Activated naive CD4-positive, alpha-beta T cell treated with anti-CD3 and anti-CD28 coated beads, Interleukin-2, amount 50 U/mL, for 24 hours (primary cell): Measurements from ENCODE around the gene RPS15A.
"Not testable (repeated sequence)": the region's sequence is repeated elsewhere in the genome, so short reads cannot be mapped to it uniquely, and the experiment has no call there.

ENCODE experiments used
- H3K27ac Mint-ChIP-seq: one replicate; pipeline ENCODE4 v1.8.0; 2021; ENCODE audit warnings: mild to moderate bottlenecking, mixed read lengths
- H3K27me3 Mint-ChIP-seq: one replicate; pipeline ENCODE4 v1.8.0; 2021; ENCODE audit warnings: mixed read lengths
- H3K36me3 Mint-ChIP-seq: one replicate; pipeline ENCODE4 v1.8.0; 2021; ENCODE audit warnings: mixed read lengths
- H3K4me1 Mint-ChIP-seq: one replicate; pipeline ENCODE4 v1.8.0; 2021; ENCODE audit warnings: mixed read lengths
- H3K4me3 Mint-ChIP-seq: one replicate; pipeline ENCODE4 v1.8.0; 2021; ENCODE audit warnings: mild to moderate bottlenecking, mixed read lengths
- H3K9me3 Mint-ChIP-seq: one replicate; pipeline ENCODE4 v1.8.0; 2021; ENCODE audit warnings: mixed read lengths

The RPS15A gene

DNA sequence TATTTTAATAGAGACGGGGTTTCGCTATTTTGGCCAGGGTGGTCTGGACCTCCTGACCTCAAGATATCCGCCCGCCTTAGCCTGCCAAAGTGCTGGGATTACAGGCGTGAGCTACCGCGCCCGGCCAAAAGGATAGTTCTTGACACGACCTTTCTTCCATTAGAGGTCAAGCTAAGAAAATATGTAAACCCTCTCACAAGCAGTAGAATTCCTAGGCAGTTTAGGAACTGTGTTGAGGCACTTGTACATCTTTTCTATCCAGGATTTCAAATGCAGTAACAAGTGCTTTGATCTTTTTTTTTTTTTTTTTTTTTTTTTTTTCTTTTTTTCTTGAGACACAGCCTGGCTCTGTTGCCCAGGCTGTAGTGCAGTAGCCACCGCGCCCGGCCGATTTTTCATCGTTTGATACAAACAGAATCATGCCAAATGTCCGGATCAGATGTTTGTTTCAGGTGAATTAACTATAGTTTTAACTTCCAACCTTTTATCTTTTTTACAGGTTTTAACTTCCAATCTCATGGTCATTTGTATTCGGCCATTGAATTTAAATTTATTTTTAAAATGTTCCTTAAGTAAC, 12.7 kb upstream of the RPS15A start:
- H3K27me3 Mint-ChIP-seq: no peaks in the 10 kb centered on the region
- no peaks in the 10 kb centered on the region for H3K9me3 Mint-ChIP-seq
- peaks cover 5% of the 10 kb centered on the region for H3K36me3 Mint-ChIP-seq
- H3K4me1 Mint-ChIP-seq: peaks cover 69% of the 10 kb centered on the region
- peak overlapping the region; percentile 55 for H3K4me3 Mint-ChIP-seq
- peak overlapping the region; percentile 92 for H3K27ac Mint-ChIP-seq

DNA sequence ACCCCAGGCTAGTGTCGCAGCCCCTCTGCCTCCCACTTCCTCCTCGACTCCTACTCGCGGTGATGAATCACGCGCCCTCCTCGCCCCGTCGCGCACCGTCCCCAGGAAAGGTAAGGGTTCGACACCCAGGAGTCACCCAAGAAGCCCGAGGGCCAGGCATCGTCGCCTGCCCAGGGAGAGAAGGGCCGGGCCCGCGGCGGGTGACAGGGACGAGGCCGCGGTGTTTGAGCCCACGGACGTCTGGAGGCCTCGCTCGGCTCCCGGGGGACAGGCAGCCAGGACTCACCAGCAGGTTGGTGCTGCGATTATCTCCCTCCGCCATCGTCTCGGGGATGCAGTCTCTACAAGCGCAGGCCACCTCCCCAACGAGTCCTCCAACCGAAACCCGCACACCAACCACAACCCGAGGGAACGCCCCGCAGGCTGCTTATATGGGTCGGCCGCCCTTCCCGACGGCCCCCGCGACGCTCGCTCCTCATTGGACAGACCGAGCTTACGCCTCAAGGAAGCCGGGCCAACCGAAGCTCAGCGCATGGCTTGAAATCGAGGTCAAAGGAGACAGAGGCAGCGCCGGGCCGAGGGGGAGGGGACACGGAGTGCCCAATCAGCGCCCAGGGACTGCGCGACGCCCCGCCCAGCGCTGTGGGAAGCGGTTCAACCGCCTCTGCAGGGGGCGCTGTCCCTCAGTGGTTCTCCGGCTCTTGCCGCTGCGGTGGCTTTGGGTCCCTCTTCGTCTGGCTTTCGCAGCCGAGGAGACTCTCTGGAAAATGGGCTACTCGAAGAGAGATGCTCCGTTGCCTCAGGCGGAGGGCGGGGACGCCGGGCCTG, 11.2 kb upstream of the RPS15A start, which contains the start of gene ARL6IP1:
ARL6IP1 (minus strand) TSS at position 405 of the 828 bp plus-strand sequence; CDS start at position 322, 83 bp downstream.
- peak within 1 kb of the TSS; percentile 97 for H3K27ac Mint-ChIP-seq
- peaks cover 10% of the 10 kb centered on the region for H3K36me3 Mint-ChIP-seq
- peak within 1 kb of the TSS; percentile 98 for H3K4me3 Mint-ChIP-seq
- no peaks in the 10 kb centered on the region for H3K27me3 Mint-ChIP-seq
- peaks cover 74% of the 10 kb centered on the region for H3K4me1 Mint-ChIP-seq
- no peaks in the 10 kb centered on the region for H3K9me3 Mint-ChIP-seq

GRCh38 chr16:18800775-18801144, 10.6 kb upstream of the RPS15A start:
- H3K27me3 Mint-ChIP-seq: no peaks in the 10 kb centered on the region
- peak overlapping the region; percentile 97 for H3K27ac Mint-ChIP-seq
- peaks cover 10% of the 10 kb centered on the region for H3K36me3 Mint-ChIP-seq
- peak overlapping the region; percentile 98 for H3K4me3 Mint-ChIP-seq
- H3K9me3 Mint-ChIP-seq: no peaks in the 10 kb centered on the region
- peaks cover 70% of the 10 kb centered on the region for H3K4me1 Mint-ChIP-seq

DNA sequence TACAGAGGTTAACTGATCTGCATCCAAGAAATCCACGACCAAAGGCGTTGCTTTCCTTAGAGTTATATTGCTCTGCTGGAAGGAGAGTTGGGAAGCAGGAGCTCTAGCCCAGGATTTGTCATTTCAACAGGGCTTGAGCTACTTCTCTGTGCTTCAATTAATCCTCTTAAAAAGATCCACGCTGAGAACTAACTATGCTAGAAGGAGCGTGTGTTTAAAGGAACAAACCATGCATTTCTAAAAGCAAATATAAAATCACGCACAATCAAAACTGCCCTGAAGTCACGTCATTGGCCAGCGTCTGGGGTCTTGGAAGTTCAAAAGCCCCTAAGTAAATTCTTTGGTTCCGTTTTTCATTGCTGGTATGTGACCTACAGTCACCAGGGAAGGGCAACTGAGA, 10.2 kb upstream of the RPS15A start:
- H3K27ac Mint-ChIP-seq: no peak overlapping the region
- peaks cover 10% of the 10 kb centered on the region for H3K36me3 Mint-ChIP-seq
- H3K27me3 Mint-ChIP-seq: no peaks in the 10 kb centered on the region
- no peaks in the 10 kb centered on the region for H3K9me3 Mint-ChIP-seq
- H3K4me3 Mint-ChIP-seq: peak overlapping the region; percentile 98
- H3K4me1 Mint-ChIP-seq: peaks cover 66% of the 10 kb centered on the region

GRCh38 chr16:18799500-18799899, 9.4 kb upstream of the RPS15A start:
- Mint-ChIP-seq H3K36me3 (peaks cover 10% of the 10 kb centered on the region), H3K27me3 (no peaks in the 10 kb centered on the region), H3K4me3 (peak overlapping the region; percentile 98), H3K4me1 (peaks cover 58% of the 10 kb centered on the region), H3K9me3 (no peaks in the 10 kb centered on the region), H3K27ac (no peak overlapping the region)

GRCh38 chr16:18797746-18798145, 7.6 kb upstream of the RPS15A start:
- Mint-ChIP-seq H3K4me3 (no peak overlapping the region), H3K4me1 (peaks cover 43% of the 10 kb centered on the region), H3K36me3 (peaks cover 15% of the 10 kb centered on the region), H3K9me3 (no peaks in the 10 kb centered on the region), H3K27me3 (no peaks in the 10 kb centered on the region), H3K27ac (no peak overlapping the region)

- H3K27me3 Mint-ChIP-seq: no peaks in the 10 kb centered on the region
- H3K36me3 Mint-ChIP-seq: peaks cover 14% of the 10 kb centered on the region
- H3K9me3 Mint-ChIP-seq: no peaks in the 10 kb centered on the region
- H3K4me1 Mint-ChIP-seq: peaks cover 38% of the 10 kb centered on the region
- no peak overlapping the region for H3K4me3 Mint-ChIP-seq
- H3K27ac Mint-ChIP-seq: no peak overlapping the region
These were observed 6.2 kb upstream of the RPS15A start for GRCh38 chr16:18796377-18796776.

DNA sequence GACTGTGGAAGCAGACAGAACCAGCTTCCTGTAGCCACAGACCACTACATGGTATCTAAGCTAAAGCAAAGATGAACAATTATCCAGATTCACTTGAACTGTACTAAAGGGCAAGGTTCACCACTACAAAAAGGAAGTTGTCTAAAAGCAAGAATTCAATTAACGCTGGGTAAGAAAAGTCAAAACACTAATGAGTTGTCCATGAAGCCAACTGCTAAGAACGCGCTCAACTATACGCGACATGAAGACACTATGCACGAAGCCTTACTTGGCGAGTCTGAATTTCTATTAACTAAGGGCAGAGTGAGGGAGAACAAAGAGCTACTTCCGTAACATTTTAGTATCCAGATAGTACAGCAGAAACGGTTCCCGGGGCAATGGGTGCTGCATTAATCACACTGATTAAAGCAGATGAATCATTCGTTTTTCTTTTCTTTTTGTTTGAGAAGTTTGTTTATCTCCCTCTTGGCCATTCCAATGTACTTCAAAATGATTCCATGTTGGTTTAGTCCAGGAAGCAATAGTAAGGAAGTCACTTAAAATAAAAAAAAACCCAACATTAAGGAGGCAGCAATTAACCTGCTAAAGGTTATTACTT, 2.8 kb upstream of the RPS15A start:
- Mint-ChIP-seq H3K36me3 (peaks cover 30% of the 10 kb centered on the region), H3K4me3 (no peak overlapping the region)

GRCh38 chr16:18789515-18789849, 652 bp downstream of the RPS15A start:
- peak overlapping the region; percentile 84 for H3K27ac Mint-ChIP-seq
- H3K4me3 Mint-ChIP-seq: peak overlapping the region; percentile 99
- H3K9me3 Mint-ChIP-seq: no peaks in the 10 kb centered on the region
- H3K27me3 Mint-ChIP-seq: no peaks in the 10 kb centered on the region
- H3K4me1 Mint-ChIP-seq: peaks cover 51% of the 10 kb centered on the region
- H3K36me3 Mint-ChIP-seq: peaks cover 47% of the 10 kb centered on the region

More for the DNA sequence above, 2.8 kb upstream of the RPS15A start:
- H3K27me3 Mint-ChIP-seq: no peaks in the 10 kb centered on the region
- no peaks in the 10 kb centered on the region for H3K9me3 Mint-ChIP-seq
- H3K27ac Mint-ChIP-seq: no peak overlapping the region
- H3K4me1 Mint-ChIP-seq: peaks cover 29% of the 10 kb centered on the region

GRCh38 chr16:18788828-18789514, 1.2 kb downstream of the RPS15A start:
- peak overlapping the region; percentile 84 for H3K27ac Mint-ChIP-seq
- no peaks in the 10 kb centered on the region for H3K9me3 Mint-ChIP-seq
- peaks cover 51% of the 10 kb centered on the region for H3K4me1 Mint-ChIP-seq
- peaks cover 47% of the 10 kb centered on the region for H3K36me3 Mint-ChIP-seq
- peak overlapping the region; percentile 99 for H3K4me3 Mint-ChIP-seq
- no peaks in the 10 kb centered on the region for H3K27me3 Mint-ChIP-seq

DNA sequence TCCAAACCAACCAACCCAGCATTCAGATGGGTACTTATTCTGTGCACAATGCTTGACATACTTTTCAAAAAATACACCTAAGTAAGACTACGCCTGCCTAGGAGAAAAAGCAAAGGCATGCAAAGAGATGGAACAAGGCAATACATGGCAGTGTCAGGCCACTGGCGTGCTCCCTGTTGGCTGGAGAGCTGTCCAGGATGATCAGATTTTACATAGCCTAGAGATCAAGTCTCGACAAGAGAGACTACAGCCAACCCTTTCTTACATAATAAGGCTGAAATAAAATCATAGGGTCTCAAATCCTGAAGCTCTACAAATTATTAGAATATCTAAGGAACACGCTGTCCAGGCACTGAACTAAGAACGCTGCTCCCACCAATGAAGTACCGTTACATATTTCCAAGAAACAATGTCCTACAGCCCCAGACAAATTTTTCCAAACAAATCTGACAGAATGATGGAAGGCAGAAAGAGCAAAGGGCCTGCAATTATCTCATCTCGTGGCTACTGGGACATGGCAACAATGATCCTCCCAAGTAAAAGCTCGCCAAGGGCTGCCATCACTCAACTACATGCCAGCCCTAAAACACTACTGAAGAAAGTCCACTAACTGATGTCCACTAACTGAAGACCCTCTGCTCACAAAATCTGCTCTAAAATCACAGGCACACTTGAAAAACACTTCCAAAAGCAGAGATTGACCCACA, 5.1 kb downstream of the RPS15A start:
- H3K27me3 Mint-ChIP-seq: no peaks in the 10 kb centered on the region
- peaks cover 55% of the 10 kb centered on the region for H3K4me1 Mint-ChIP-seq
- no peaks in the 10 kb centered on the region for H3K9me3 Mint-ChIP-seq
- H3K36me3 Mint-ChIP-seq: peaks cover 49% of the 10 kb centered on the region
- peak overlapping the region; percentile 84 for H3K27ac Mint-ChIP-seq
- peak overlapping the region; percentile 82 for H3K4me3 Mint-ChIP-seq

DNA sequence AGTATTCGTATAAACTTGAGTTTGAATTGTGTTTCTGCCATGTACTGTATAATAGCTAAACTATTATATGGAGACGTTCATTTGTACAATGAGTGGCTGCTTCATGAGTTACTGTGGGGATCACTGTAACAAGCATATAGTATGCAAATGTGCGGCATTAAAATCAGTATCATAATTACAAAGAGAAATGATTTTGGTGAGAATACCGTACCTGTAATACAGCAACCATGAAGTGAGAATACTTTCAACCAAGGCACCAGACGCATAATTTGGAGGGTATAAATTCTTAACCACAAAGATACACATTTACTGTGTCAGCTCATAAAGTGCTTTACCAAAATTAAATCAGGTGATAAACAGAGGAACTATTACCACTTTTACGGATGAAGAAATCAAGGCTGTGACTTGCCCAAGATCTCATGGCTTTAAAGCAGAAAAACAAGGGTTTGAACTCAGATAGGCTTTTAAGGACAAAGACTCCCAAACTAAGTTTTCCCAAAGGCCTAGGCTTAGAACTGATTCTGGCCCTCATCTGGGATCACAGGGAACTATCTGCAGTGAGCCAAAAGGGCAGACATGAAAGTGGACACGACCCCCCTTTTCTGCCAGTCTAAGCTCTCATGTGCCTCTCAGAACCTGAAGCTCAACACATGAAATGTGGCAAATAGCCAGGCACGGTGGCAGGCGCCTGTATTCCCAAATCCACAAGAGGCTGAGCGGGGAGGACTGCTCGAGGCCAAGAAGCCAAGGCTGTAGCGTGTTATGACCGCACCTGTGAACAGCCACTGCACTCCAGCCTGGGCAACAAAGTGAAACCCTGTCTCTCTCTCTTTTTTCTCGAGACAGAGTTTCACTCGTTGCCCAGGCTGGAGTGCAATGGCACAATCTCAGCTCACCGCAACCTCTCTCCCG, 6.4 kb downstream of the RPS15A start:
- Mint-ChIP-seq H3K27ac (peak overlapping the region; percentile 53), H3K27me3 (no peaks in the 10 kb centered on the region), H3K9me3 (no peaks in the 10 kb centered on the region), H3K4me1 (peaks cover 48% of the 10 kb centered on the region), H3K4me3 (no peak overlapping the region), H3K36me3 (peaks cover 40% of the 10 kb centered on the region)

GRCh38 chr16:18782697-18783429, 7.3 kb downstream of the RPS15A start:
- no peaks in the 10 kb centered on the region for H3K27me3 Mint-ChIP-seq
- peaks cover 31% of the 10 kb centered on the region for H3K36me3 Mint-ChIP-seq
- peaks cover 39% of the 10 kb centered on the region for H3K4me1 Mint-ChIP-seq
- H3K9me3 Mint-ChIP-seq: no peaks in the 10 kb centered on the region
- H3K27ac Mint-ChIP-seq: peak overlapping the region; percentile 53
- no peak overlapping the region for H3K4me3 Mint-ChIP-seq

GRCh38 chr16:18781232-18781631, 8.9 kb downstream of the RPS15A start:
- peaks cover 22% of the 10 kb centered on the region for H3K36me3 Mint-ChIP-seq
- peaks cover 25% of the 10 kb centered on the region for H3K4me1 Mint-ChIP-seq
- not testable (repeated sequence) for H3K27ac Mint-ChIP-seq, H3K27me3 Mint-ChIP-seq, H3K9me3 Mint-ChIP-seq, H3K4me3 Mint-ChIP-seq
